HepG2 (cell line): ENCODE measurements around the gene NAB2. TPM values are rescaled to one million over a fixed set of nuclear protein-coding genes. Genes with fewer than 3 reads are reported as not detected.

Source experiments
- MBNL3 ChIP-seq: fragments of 250-450 bp; sonication (Bioruptor Pico); conservative IDR thresholded peaks from 2 replicates; pipeline ENCODE4 v1.8.0; 2022; ENCODE audit warnings: mild to moderate bottlenecking, inconsistent platforms
- PHB2 ChIP-seq: fragments of 450-650 bp; IDR thresholded peaks from 2 replicates; pipeline ENCODE4 v1.6.1; 2018; ENCODE audit not compliant: partially characterized antibody
- WIZ ChIP-seq: sonication (generic); formaldehyde crosslinking; IDR thresholded peaks from 2 replicates; pipeline ENCODE4 v1.5.1; 2020; ENCODE audit warnings: mild to moderate bottlenecking, missing genetic modification reagents
- ZNF543 ChIP-seq: sonication (generic); formaldehyde crosslinking; IDR thresholded peaks from 2 replicates; pipeline ENCODE4 v1.4.0; 2020; ENCODE audit warnings: mild to moderate bottlenecking, missing genetic modification reagents
- ZNF7 ChIP-seq: IDR thresholded peaks from 2 replicates; pipeline ENCODE4 v1.6.1; 2016; ENCODE audit warnings: missing biosample characterization, missing genetic modification reagents
- ZNF766 ChIP-seq: sonication (generic); formaldehyde crosslinking; IDR thresholded peaks from 2 replicates; pipeline ENCODE4 v1.5.0; 2020; ENCODE audit warnings: missing genetic modification reagents, borderline replicate concordance
- ZNF879 ChIP-seq: sonication (generic); formaldehyde crosslinking; IDR thresholded peaks from 2 replicates; pipeline ENCODE4 v1.8.1; 2023; ENCODE audit warnings: missing genetic modification reagents
- ZSCAN22 ChIP-seq: sonication (generic); formaldehyde crosslinking; IDR thresholded peaks from 2 replicates; pipeline ENCODE4 v1.4.0; 2020; ENCODE audit warnings: mild to moderate bottlenecking, missing genetic modification reagents
- polyA plus RNA-seq, 8 experiments: library from polyadenylated mRNA; depleted of rRNA in 3 of 8; stranded (reverse) in 7 of 8; unstranded in 1 of 8; fragments of >200 nt; fragmentation: Illumina TruSeq in 4 of 8; extraction: Trizol in 4 of 8; gene quantifications; 2 replicates each; pipeline versions ENCODE4 v1.2.1 to v1.2.3, GENCODE V29; 2011 to 2016; ENCODE audit warnings: low read depth in 4 of 8, missing spikeins in 1 of 8, mixed read lengths in 1 of 8; ENCODE audit not compliant: insufficient read depth in 1 of 8
- total RNA-seq, 5 experiments: library from RNA; depleted of rRNA; stranded (reverse); fragments of >200 nt; fragmentation: Illumina TruSeq; extraction: Trizol; gene quantifications; 2 replicates each; pipeline ENCODE4 v1.2.3, GENCODE V29; 2016; ENCODE audit warnings: low read depth in 1 of 5
- TF ChIP-seq, protein P1 (sequence below): sonication (generic); formaldehyde crosslinking; IDR thresholded peaks from 2 replicates; pipeline ENCODE4 v1.4.0; 2020; ENCODE audit warnings: mild to moderate bottlenecking, missing genetic modification reagents, borderline replicate concordance
- TF ChIP-seq, protein P2 (sequence below): IDR thresholded peaks from 2 replicates; pipeline ENCODE4 v1.6.1; 2016; ENCODE audit warnings: mild to moderate bottlenecking
- TF ChIP-seq, protein P3 (sequence below): sonication (generic); formaldehyde crosslinking; IDR thresholded peaks from 2 replicates; pipeline ENCODE4 v1.8.1; 2023; ENCODE audit warnings: mild to moderate bottlenecking, moderate library complexity, missing genetic modification reagents
- TF ChIP-seq, protein P4 (sequence below): sonication (generic); formaldehyde crosslinking; IDR thresholded peaks from 2 replicates; pipeline ENCODE4 v1.4.0; 2020; ENCODE audit warnings: missing genetic modification reagents, borderline replicate concordance
- TF ChIP-seq, protein P5 (sequence below): sonication (generic); formaldehyde crosslinking; IDR thresholded peaks from 2 replicates; pipeline ENCODE4 v1.4.0; 2020; ENCODE audit warnings: missing genetic modification reagents

NAB2 gene
- total and polyA plus RNA-seq, 2 of the 13 experiments (the other 11 are each of a cell fraction or from before 2014, with no cell fraction given), result 11.7 to 12.9 TPM

DNA sequence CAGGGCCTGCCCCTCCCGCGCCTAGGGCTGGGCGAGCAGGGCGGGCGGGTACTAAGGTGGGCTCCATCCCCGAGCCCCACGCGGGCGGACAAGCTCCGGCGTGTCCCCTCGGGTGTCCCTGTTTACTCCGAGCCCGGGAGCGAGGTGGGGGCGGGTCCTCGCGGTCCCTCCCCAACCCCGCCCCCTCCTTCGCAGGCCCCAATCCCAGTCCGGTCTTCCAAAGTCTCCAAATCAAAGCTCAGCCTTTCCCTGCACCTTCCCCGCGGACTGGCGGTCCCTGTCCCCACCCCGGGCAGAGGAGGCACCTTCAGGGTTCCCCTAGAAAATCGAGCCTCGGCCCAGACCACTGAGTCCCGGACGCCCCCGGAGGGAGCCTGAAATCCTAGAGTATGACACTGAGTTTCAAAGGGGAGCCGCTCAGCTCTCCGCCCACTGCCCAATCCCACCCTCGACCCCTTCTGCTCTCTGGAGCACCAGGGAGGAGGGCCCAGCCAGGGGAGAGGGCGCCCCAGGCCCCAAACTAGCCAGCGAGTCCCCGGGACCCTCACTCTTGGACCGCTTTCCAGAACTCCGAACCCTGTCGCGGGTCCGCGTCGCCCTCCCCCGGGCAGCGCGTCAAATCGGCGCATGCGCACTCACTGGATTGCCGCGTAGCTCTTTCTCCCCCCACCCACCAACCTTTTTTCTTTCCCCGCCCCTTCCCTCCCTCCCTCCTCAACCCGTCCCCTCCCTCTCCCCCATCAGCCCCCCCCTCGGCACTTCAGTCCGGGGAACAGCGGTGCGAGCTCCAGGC lies 39.0 kb downstream of the NAB2 start, which contains the start of gene LRP1 (continued):
- TF ChIP-seq, protein P1, sequence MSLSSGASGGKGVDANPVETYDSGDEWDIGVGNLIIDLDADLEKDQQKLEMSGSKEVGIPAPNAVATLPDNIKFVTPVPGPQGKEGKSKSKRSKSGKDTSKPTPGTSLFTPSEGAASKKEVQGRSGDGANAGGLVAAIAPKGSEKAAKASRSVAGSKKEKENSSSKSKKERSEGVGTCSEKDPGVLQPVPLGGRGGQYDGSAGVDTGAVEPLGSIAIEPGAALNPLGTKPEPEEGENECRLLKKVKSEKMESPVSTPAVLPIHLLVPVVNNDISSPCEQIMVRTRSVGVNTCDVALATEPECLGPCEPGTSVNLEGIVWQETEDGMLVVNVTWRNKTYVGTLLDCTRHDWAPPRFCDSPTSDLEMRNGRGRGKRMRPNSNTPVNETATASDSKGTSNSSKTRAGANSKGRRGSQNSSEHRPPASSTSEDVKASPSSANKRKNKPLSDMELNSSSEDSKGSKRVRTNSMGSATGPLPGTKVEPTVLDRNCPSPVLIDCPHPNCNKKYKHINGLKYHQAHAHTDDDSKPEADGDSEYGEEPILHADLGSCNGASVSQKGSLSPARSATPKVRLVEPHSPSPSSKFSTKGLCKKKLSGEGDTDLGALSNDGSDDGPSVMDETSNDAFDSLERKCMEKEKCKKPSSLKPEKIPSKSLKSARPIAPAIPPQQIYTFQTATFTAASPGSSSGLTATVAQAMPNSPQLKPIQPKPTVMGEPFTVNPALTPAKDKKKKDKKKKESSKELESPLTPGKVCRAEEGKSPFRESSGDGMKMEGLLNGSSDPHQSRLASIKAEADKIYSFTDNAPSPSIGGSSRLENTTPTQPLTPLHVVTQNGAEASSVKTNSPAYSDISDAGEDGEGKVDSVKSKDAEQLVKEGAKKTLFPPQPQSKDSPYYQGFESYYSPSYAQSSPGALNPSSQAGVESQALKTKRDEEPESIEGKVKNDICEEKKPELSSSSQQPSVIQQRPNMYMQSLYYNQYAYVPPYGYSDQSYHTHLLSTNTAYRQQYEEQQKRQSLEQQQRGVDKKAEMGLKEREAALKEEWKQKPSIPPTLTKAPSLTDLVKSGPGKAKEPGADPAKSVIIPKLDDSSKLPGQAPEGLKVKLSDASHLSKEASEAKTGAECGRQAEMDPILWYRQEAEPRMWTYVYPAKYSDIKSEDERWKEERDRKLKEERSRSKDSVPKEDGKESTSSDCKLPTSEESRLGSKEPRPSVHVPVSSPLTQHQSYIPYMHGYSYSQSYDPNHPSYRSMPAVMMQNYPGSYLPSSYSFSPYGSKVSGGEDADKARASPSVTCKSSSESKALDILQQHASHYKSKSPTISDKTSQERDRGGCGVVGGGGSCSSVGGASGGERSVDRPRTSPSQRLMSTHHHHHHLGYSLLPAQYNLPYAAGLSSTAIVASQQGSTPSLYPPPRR (CRISPR knock-in tag), result no peak
- TF ChIP-seq ZNF879 (CRISPR knock-in tag), result no peak
- TF ChIP-seq PHB2, result no peak
- TF ChIP-seq, protein P2, sequence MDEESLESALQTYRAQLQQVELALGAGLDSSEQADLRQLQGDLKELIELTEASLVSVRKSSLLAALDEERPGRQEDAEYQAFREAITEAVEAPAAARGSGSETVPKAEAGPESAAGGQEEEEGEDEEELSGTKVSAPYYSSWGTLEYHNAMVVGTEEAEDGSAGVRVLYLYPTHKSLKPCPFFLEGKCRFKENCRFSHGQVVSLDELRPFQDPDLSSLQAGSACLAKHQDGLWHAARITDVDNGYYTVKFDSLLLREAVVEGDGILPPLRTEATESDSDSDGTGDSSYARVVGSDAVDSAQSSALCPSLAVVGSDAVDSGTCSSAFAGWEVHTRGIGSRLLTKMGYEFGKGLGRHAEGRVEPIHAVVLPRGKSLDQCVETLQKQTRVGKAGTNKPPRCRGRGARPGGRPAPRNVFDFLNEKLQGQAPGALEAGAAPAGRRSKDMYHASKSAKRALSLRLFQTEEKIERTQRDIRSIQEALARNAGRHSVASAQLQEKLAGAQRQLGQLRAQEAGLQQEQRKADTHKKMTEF (CRISPR knock-in tag), result peak; percentile 76
- TF ChIP-seq, protein P3, sequence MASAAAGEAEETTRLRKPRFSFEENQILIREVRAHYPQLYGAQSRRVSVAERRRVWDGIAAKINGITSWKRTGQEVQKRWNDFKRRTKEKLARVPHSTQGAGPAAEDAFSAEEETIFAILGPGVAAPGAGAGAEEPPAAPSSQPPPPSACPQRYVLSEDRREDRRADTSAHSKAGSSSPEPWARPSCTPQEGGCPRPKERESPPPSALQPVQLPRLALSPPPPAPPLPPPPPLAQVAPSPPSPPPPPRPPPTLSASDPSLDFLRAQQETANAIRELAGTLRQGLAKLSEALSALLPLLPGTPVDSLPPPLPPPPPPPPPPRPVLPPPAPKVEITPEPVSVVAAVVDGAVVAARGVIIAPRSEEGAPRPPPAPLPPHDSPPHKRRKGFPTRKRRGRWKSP, result 0 out of 2 replicates have a peak, but pooled peaks have one; percentile 38
- TF ChIP-seq ZNF543, result 0 out of 2 replicates have a peak, but pooled peaks have one; percentile 48
- TF ChIP-seq, protein P4, sequence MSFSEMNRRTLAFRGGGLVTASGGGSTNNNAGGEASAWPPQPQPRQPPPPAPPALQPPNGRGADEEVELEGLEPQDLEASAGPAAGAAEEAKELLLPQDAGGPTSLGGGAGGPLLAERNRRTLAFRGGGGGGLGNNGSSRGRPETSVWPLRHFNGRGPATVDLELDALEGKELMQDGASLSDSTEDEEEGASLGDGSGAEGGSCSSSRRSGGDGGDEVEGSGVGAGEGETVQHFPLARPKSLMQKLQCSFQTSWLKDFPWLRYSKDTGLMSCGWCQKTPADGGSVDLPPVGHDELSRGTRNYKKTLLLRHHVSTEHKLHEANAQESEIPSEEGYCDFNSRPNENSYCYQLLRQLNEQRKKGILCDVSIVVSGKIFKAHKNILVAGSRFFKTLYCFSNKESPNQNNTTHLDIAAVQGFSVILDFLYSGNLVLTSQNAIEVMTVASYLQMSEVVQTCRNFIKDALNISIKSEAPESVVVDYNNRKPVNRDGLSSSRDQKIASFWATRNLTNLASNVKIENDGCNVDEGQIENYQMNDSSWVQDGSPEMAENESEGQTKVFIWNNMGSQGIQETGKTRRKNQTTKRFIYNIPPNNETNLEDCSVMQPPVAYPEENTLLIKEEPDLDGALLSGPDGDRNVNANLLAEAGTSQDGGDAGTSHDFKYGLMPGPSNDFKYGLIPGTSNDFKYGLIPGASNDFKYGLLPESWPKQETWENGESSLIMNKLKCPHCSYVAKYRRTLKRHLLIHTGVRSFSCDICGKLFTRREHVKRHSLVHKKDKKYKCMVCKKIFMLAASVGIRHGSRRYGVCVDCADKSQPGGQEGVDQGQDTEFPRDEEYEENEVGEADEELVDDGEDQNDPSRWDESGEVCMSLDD (CRISPR knock-in tag), result no peak
- TF ChIP-seq ZSCAN22 (CRISPR knock-in tag), result no peak
- TF ChIP-seq, protein P5, sequence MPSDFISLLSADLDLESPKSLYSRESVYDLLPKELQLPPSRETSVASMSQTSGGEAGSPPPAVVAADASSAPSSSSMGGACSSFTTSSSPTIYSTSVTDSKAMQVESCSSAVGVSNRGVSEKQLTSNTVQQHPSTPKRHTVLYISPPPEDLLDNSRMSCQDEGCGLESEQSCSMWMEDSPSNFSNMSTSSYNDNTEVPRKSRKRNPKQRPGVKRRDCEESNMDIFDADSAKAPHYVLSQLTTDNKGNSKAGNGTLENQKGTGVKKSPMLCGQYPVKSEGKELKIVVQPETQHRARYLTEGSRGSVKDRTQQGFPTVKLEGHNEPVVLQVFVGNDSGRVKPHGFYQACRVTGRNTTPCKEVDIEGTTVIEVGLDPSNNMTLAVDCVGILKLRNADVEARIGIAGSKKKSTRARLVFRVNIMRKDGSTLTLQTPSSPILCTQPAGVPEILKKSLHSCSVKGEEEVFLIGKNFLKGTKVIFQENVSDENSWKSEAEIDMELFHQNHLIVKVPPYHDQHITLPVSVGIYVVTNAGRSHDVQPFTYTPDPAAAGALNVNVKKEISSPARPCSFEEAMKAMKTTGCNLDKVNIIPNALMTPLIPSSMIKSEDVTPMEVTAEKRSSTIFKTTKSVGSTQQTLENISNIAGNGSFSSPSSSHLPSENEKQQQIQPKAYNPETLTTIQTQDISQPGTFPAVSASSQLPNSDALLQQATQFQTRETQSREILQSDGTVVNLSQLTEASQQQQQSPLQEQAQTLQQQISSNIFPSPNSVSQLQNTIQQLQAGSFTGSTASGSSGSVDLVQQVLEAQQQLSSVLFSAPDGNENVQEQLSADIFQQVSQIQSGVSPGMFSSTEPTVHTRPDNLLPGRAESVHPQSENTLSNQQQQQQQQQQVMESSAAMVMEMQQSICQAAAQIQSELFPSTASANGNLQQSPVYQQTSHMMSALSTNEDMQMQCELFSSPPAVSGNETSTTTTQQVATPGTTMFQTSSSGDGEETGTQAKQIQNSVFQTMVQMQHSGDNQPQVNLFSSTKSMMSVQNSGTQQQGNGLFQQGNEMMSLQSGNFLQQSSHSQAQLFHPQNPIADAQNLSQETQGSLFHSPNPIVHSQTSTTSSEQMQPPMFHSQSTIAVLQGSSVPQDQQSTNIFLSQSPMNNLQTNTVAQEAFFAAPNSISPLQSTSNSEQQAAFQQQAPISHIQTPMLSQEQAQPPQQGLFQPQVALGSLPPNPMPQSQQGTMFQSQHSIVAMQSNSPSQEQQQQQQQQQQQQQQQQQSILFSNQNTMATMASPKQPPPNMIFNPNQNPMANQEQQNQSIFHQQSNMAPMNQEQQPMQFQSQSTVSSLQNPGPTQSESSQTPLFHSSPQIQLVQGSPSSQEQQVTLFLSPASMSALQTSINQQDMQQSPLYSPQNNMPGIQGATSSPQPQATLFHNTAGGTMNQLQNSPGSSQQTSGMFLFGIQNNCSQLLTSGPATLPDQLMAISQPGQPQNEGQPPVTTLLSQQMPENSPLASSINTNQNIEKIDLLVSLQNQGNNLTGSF (CRISPR knock-in tag), result no peak
- TF ChIP-seq WIZ, result no peak
- TF ChIP-seq MBNL3, result no peak
- no peak for TF ChIP-seq ZNF766 (CRISPR knock-in tag)
- no peak for TF ChIP-seq ZNF7 (CRISPR knock-in tag)
